KOPT-K1 (cell line): ENCODE data around the gene TUBGCP6.

ENCODE experiments used
- H3K27ac ChIP-seq: fragments of 200-600 bp; sonication (generic); 2 replicates; pipeline ENCODE4 v1.5.1; 2016; ENCODE audit warnings: antibody characterized with exemption, mild to moderate bottlenecking, low read depth, low read length; ENCODE audit not compliant: poor library complexity, severe bottlenecking
- H3K36me3 ChIP-seq: fragments of 200-600 bp; sonication (generic); 2 replicates; pipeline ENCODE4 v1.5.1; 2017; ENCODE audit warnings: antibody characterized with exemption, mild to moderate bottlenecking, low read length, moderate library complexity; ENCODE audit not compliant: insufficient read depth
- H3K9me3 ChIP-seq: fragments of 200-600 bp; sonication (generic); 2 replicates; pipeline ENCODE4 v1.5.1; 2017; ENCODE audit warnings: antibody characterized with exemption, low read length, mild to moderate bottlenecking; ENCODE audit not compliant: insufficient read depth, poor library complexity, severe bottlenecking

Gene TUBGCP6

GRCh38 chr22:50177537-50178470, 67.0 kb downstream of the TUBGCP6 start:
- Histone ChIP-seq H3K9me3 (no peaks in the 10 kb centered on the region), H3K27ac (no peak overlapping the region), H3K36me3 (no peaks in the 10 kb centered on the region)

GRCh38 chr22:50176850-50177536, 67.8 kb downstream of the TUBGCP6 start:
- Histone ChIP-seq H3K9me3 (no peaks in the 10 kb centered on the region), H3K36me3 (no peaks in the 10 kb centered on the region), H3K27ac (no peak overlapping the region)

GRCh38 chr22:50175921-50176849, 68.6 kb downstream of the TUBGCP6 start:
- Histone ChIP-seq H3K36me3 (no peaks in the 10 kb centered on the region), H3K9me3 (no peaks in the 10 kb centered on the region), H3K27ac (no peak overlapping the region)

GRCh38 chr22:50175191-50175461, 69.7 kb downstream of the TUBGCP6 start:
- Histone ChIP-seq H3K27ac (no peak overlapping the region), H3K9me3 (no peaks in the 10 kb centered on the region), H3K36me3 (no peaks in the 10 kb centered on the region)

GRCh38 chr22:50174382-50175190, 70.2 kb downstream of the TUBGCP6 start:
- Histone ChIP-seq H3K9me3 (no peaks in the 10 kb centered on the region), H3K27ac (no peak overlapping the region), H3K36me3 (no peaks in the 10 kb centered on the region)

- Histone ChIP-seq H3K27ac (no peak overlapping the region), H3K36me3 (no peaks in the 10 kb centered on the region), H3K9me3 (no peaks in the 10 kb centered on the region)
Observed at GRCh38 chr22:50173983-50174355, 70.9 kb downstream of the TUBGCP6 start.

- H3K27ac ChIP-seq: no peak overlapping the region
- H3K36me3 ChIP-seq: no peaks in the 10 kb centered on the region
Observed at GRCh38 chr22:50173311-50173982, 71.4 kb downstream of the TUBGCP6 start.

GRCh38 chr22:50171965-50172421, 72.8 kb downstream of the TUBGCP6 start:
- H3K36me3 ChIP-seq: no peaks in the 10 kb centered on the region
- H3K27ac ChIP-seq: no peak overlapping the region
- H3K9me3 ChIP-seq: no peaks in the 10 kb centered on the region

More at GRCh38 chr22:50173311-50173982, 71.4 kb downstream of the TUBGCP6 start:
- H3K9me3 ChIP-seq: no peaks in the 10 kb centered on the region

- no peak overlapping the region for H3K27ac ChIP-seq
- H3K36me3 ChIP-seq: no peaks in the 10 kb centered on the region
Observed at GRCh38 chr22:50171319-50171964, 73.4 kb downstream of the TUBGCP6 start.

GRCh38 chr22:50170453-50171318, 74.1 kb downstream of the TUBGCP6 start, which contains the start of gene PANX2:
Gene PANX2, plus strand, starts transcription at chr22:50170731. Its CDS starts 0 bp downstream, at chr22:50170731.
- no peaks in the 10 kb centered on the region for H3K9me3 ChIP-seq
- H3K36me3 ChIP-seq: no peaks in the 10 kb centered on the region
- no peak within 1 kb of the TSS for H3K27ac ChIP-seq

More at GRCh38 chr22:50171319-50171964, 73.4 kb downstream of the TUBGCP6 start:
- no peaks in the 10 kb centered on the region for H3K9me3 ChIP-seq

GRCh38 chr22:50169774-50170341, 75.0 kb downstream of the TUBGCP6 start:
- no peaks in the 10 kb centered on the region for H3K36me3 ChIP-seq
- no peak overlapping the region for H3K27ac ChIP-seq
- no peaks in the 10 kb centered on the region for H3K9me3 ChIP-seq

GRCh38 chr22:50169181-50169759, 75.6 kb downstream of the TUBGCP6 start:
- H3K36me3 ChIP-seq: no peaks in the 10 kb centered on the region
- H3K9me3 ChIP-seq: no peaks in the 10 kb centered on the region
- H3K27ac ChIP-seq: no peak overlapping the region
